ENCODE measurements around the gene CACNA1C. TPM values are rescaled to one million over a fixed set of nuclear protein-coding genes. Genes with fewer than 3 reads are reported as not detected.
A peak's percentile ranks its signal among the peaks of the same experiment; 100 is the strongest.

CACNA1C gene
- total RNA-seq, 1 experiment from 2014 or later, result 1.1 TPM

- Mint-ChIP-seq H3K9me3 (no peaks in the 10 kb centered on the region), H3K4me3 (no peak overlapping the region), H3K4me1 (peaks cover 3 to 4% of the 10 kb centered on the region in 2 experiments; a peak in 1 of 4 replicates), H3K27ac (0 out of 7 replicates have a peak overlapping the region, but pooled peaks of 1 of the 3 experiments have one; percentile 45), H3K36me3 (ENCODE audit: insufficient read depth in 1 of 3, low read depth in 3 of 3) (no peaks in the 10 kb centered on the region; a peak in 1 of 7 replicates), H3K27me3 (ENCODE audit: low read depth) (peaks cover 8% of the 10 kb centered on the region)
- Histone ChIP-seq H2AFZ (ENCODE audit: low read length) (no peak overlapping the region), H4K5ac (ENCODE audit: insufficient read length, low read depth, low read length) (no peak overlapping the region), H3K9ac (ENCODE audit: extremely low read depth, insufficient read length, low read length) (no peak overlapping the region), H4K91ac (ENCODE audit: insufficient read length, low read depth, low read length) (no peak overlapping the region), H3K14ac (ENCODE audit: insufficient read depth, low read length) (no peak overlapping the region), H3K27ac (ENCODE audit: insufficient read length, low read depth, low read length) (no peak overlapping the region), H2BK12ac (ENCODE audit: insufficient read length, low read depth, low read length) (no peak overlapping the region), H3K23ac (ENCODE audit: insufficient read length, low read depth, low read length) (no peak overlapping the region), H3K4me2 (ENCODE audit: insufficient read depth, insufficient read length, low read length) (no peak overlapping the region), H3K27me3 (ENCODE audit: insufficient read depth, low read length) (no peaks in the 10 kb centered on the region), H3K18ac (ENCODE audit: insufficient read length, low read depth, low read length) (no peak overlapping the region), H3K23me2 (ENCODE audit: insufficient read length, low read depth, low read length, poor library complexity, severe bottlenecking) (no peaks in the 10 kb centered on the region), H2AK5ac (ENCODE audit: insufficient read length, low read length) (no peak overlapping the region), H3K79me1 (ENCODE audit: insufficient read depth, low read depth, low read length, poor library complexity, severe bottlenecking) (no peaks in the 10 kb centered on the region), H2BK120ac (ENCODE audit: low read depth, low read length, poor library complexity, severe bottlenecking) (no peak overlapping the region), H3T11ph (ENCODE audit: low read length) (no peak overlapping the region), H2BK5ac (ENCODE audit: insufficient read length, low read length) (no peak overlapping the region), H4K20me1 (ENCODE audit: control insufficient read depth, insufficient read depth, insufficient read length) (no peaks in the 10 kb centered on the region), H3K56ac (ENCODE audit: insufficient read length, low read depth, low read length) (no peak overlapping the region), H3K4me1 (ENCODE audit: insufficient read depth, low read length) (no peaks in the 10 kb centered on the region), H4K8ac (replicated peaks; ENCODE audit: insufficient read length, low read depth, low read length) (no peak overlapping the region), H3K9me3 (ENCODE audit: control insufficient read depth, low read depth, low read length) (no peaks in the 10 kb centered on the region), H2BK15ac (ENCODE audit: low read depth, low read length) (no peak overlapping the region), H3K79me2 (ENCODE audit: insufficient read depth, low read length) (no peaks in the 10 kb centered on the region), H3K4ac (ENCODE audit: low read depth, low read length) (no peak overlapping the region), H2BK20ac (ENCODE audit: low read depth, low read length, poor library complexity, severe bottlenecking) (no peak overlapping the region)
- no peak for DNase-seq
- WGBS (ENCODE audit: extremely low coverage, insufficient read length, low lambda C conversion rate), result no CpG with 5 or more reads among the region's 11 CpGs
- TF ChIP-seq CTCF (conservative IDR thresholded peaks at IDR 0.05), result no peak
Observed at GRCh38 chr12:2125651-2126522, 73.1 kb downstream of the CACNA1C start.

All from H9 (cell line).